ENCODE data around the gene ESRP2.

- no peak for TF ChIP-seq POLR2A (IDR thresholded peaks at IDR 0.05)
- TF ChIP-seq CTCF (IDR thresholded peaks at IDR 0.05), result no peak
These were observed 45.0 kb downstream of the ESRP2 start for GRCh38 chr16:68190736-68191510.
